Measurements from ENCODE around the gene ZNF385A.

DNA sequence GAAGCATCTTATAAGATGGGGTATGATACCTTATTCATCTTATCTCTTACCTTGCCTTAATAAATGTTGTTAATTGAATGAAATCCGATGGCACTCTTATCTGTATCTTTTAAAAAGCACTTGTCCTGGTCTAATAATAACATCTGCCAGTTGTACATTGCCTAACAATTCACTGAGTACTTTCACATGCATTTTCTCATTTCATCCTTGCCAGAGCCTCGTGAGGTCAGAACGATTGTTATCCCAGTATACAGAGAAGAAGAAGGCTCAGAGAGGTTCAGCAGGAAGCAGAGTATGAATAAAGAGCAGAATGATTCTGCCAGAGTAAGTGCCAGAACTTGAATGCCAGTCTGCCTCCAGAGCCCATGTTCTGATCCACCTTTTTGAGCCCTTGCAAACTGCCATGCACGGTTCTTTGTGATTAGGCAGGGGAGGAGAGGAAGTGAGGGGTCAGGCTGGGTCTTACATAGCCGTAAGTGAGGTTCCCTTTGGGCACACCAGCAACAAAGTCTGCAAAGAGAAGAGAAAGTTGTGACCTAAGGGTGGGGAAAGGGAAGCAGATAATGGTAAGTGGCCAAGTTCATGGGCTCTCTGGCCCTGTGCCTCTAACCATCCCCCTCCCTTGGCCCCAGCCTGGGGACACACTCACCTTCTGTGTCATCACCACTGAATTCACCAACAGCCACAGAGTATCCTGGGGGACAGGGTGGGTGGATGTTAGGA lies 22.8 kb upstream of the ZNF385A start:
- TF ChIP-seq TAF1 (CRISPR knock-in tag; IDR thresholded peaks at IDR 0.05) (no peak), JUND (CRISPR knock-in tag; IDR thresholded peaks at IDR 0.05) (no peak), ESRRA (CRISPR knock-in tag; IDR thresholded peaks at IDR 0.05; ENCODE audit: low read depth) (no peak), POLR2A (IDR thresholded peaks at IDR 0.05; ENCODE audit: insufficient read depth in 1 of 2, low read depth in 2 of 2, low read length in 2 of 2) (no peak), YY1 (IDR thresholded peaks at IDR 0.05; ENCODE audit: insufficient read depth, insufficient replicate concordance, low read depth, low read length) (no peak), ZNF24 (IDR thresholded peaks at IDR 0.05) (no peak), KDM1A (CRISPR knock-in tag; IDR thresholded peaks at IDR 0.05) (no peak), MBD4 (IDR thresholded peaks at IDR 0.05; ENCODE audit: borderline replicate concordance, low read length) (no peak), CBX1 (IDR thresholded peaks at IDR 0.05; ENCODE audit: low read depth) (no peak), ZSCAN29 (CRISPR knock-in tag; conservative IDR thresholded peaks at IDR 0.05) (no peak)
- TF ChIP-seq, protein P1, sequence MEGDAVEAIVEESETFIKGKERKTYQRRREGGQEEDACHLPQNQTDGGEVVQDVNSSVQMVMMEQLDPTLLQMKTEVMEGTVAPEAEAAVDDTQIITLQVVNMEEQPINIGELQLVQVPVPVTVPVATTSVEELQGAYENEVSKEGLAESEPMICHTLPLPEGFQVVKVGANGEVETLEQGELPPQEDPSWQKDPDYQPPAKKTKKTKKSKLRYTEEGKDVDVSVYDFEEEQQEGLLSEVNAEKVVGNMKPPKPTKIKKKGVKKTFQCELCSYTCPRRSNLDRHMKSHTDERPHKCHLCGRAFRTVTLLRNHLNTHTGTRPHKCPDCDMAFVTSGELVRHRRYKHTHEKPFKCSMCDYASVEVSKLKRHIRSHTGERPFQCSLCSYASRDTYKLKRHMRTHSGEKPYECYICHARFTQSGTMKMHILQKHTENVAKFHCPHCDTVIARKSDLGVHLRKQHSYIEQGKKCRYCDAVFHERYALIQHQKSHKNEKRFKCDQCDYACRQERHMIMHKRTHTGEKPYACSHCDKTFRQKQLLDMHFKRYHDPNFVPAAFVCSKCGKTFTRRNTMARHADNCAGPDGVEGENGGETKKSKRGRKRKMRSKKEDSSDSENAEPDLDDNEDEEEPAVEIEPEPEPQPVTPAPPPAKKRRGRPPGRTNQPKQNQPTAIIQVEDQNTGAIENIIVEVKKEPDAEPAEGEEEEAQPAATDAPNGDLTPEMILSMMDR (CRISPR knock-in tag; IDR thresholded peaks at IDR 0.05), result no peak
- TF ChIP-seq, protein P2, sequence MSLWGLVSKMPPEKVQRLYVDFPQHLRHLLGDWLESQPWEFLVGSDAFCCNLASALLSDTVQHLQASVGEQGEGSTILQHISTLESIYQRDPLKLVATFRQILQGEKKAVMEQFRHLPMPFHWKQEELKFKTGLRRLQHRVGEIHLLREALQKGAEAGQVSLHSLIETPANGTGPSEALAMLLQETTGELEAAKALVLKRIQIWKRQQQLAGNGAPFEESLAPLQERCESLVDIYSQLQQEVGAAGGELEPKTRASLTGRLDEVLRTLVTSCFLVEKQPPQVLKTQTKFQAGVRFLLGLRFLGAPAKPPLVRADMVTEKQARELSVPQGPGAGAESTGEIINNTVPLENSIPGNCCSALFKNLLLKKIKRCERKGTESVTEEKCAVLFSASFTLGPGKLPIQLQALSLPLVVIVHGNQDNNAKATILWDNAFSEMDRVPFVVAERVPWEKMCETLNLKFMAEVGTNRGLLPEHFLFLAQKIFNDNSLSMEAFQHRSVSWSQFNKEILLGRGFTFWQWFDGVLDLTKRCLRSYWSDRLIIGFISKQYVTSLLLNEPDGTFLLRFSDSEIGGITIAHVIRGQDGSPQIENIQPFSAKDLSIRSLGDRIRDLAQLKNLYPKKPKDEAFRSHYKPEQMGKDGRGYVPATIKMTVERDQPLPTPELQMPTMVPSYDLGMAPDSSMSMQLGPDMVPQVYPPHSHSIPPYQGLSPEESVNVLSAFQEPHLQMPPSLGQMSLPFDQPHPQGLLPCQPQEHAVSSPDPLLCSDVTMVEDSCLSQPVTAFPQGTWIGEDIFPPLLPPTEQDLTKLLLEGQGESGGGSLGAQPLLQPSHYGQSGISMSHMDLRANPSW (CRISPR knock-in tag; IDR thresholded peaks at IDR 0.05; ENCODE audit: borderline replicate concordance), result no peak
- TF ChIP-seq, protein P3, sequence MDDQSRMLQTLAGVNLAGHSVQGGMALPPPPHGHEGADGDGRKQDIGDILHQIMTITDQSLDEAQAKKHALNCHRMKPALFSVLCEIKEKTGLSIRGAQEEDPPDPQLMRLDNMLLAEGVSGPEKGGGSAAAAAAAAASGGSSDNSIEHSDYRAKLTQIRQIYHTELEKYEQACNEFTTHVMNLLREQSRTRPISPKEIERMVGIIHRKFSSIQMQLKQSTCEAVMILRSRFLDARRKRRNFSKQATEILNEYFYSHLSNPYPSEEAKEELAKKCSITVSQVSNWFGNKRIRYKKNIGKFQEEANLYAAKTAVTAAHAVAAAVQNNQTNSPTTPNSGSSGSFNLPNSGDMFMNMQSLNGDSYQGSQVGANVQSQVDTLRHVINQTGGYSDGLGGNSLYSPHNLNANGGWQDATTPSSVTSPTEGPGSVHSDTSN (CRISPR knock-in tag; IDR thresholded peaks at IDR 0.05; ENCODE audit: borderline replicate concordance), result no peak
- TF ChIP-seq, protein P4, sequence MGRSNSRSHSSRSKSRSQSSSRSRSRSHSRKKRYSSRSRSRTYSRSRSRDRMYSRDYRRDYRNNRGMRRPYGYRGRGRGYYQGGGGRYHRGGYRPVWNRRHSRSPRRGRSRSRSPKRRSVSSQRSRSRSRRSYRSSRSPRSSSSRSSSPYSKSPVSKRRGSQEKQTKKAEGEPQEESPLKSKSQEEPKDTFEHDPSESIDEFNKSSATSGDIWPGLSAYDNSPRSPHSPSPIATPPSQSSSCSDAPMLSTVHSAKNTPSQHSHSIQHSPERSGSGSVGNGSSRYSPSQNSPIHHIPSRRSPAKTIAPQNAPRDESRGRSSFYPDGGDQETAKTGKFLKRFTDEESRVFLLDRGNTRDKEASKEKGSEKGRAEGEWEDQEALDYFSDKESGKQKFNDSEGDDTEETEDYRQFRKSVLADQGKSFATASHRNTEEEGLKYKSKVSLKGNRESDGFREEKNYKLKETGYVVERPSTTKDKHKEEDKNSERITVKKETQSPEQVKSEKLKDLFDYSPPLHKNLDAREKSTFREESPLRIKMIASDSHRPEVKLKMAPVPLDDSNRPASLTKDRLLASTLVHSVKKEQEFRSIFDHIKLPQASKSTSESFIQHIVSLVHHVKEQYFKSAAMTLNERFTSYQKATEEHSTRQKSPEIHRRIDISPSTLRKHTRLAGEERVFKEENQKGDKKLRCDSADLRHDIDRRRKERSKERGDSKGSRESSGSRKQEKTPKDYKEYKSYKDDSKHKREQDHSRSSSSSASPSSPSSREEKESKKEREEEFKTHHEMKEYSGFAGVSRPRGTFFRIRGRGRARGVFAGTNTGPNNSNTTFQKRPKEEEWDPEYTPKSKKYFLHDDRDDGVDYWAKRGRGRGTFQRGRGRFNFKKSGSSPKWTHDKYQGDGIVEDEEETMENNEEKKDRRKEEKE (IDR thresholded peaks at IDR 0.05), result no peak

Data from HepG2 (cell line).